Measurements from ENCODE around the gene PHTF2. TPM values are rescaled to one million over a fixed set of nuclear protein-coding genes. Genes with fewer than 3 reads are reported as not detected.

PHTF2 gene
- polyA plus RNA-seq, 3 donors, result 10.1 to 34.3 (median 10.3) TPM

GRCh38 chr7:77960336-77960735 is 161.8 kb downstream of the PHTF2 start:
- Mint-ChIP-seq H3K9me3 (peaks cover 0 to 1% (median 0%) of the 10 kb centered on the region in 7 donors), H3K27me3 (ENCODE audit: low read depth in 3 of 3) (peaks cover 0 to 3% (median 0%) of the 10 kb centered on the region in 3 donors), H3K36me3 (peaks cover 14% of the 10 kb centered on the region in 2 donors), H3K27ac (no peak overlapping the region), H3K4me1 (peaks cover 6% of the 10 kb centered on the region), H3K4me3 (no peak overlapping the region)
- Histone ChIP-seq H3K4me1 (ENCODE audit: control insufficient read depth in 1 of 2, insufficient read depth in 2 of 2, low read length in 2 of 2) (no peaks in the 10 kb centered on the region), H3K36me3 (replicated peaks in 1 of 2; ENCODE audit: control insufficient read depth in 1 of 2, insufficient read depth in 2 of 2, low read length in 2 of 2) (peaks cover 4 to 7% of the 10 kb centered on the region in 2 donors), H3K4me2 (replicated peaks; ENCODE audit: extremely low read depth, low read length, poor library complexity, severe bottlenecking) (no peak overlapping the region), H3K27me3 (ENCODE audit: control insufficient read depth in 2 of 2, insufficient read depth in 2 of 2, low read length in 2 of 2) (no peaks in the 10 kb centered on the region), H3K4me3 (replicated peaks in 1 of 3; ENCODE audit: low read depth in 2 of 3, low read length in 3 of 3) (no peak overlapping the region), H2AFZ (ENCODE audit: insufficient read depth, low read depth, low read length, poor library complexity, severe bottlenecking) (no peak overlapping the region), H3K79me2 (ENCODE audit: insufficient read depth, low read length) (no peaks in the 10 kb centered on the region), H3K9ac (ENCODE audit: insufficient read depth, low read length, poor library complexity, severe bottlenecking) (no peak overlapping the region), H4K20me1 (ENCODE audit: insufficient read depth, low read length) (no peaks in the 10 kb centered on the region), H3K9me3 (replicated peaks in 1 of 2; ENCODE audit: control insufficient read depth in 1 of 2, insufficient read depth in 1 of 2, low read length in 2 of 2) (no peaks in the 10 kb centered on the region), H3K27ac (ENCODE audit: low read depth in 1 of 2, low read length in 2 of 2) (no peak overlapping the region)
- no peak for TF ChIP-seq CTCF (IDR thresholded peaks at IDR 0.05)
- intact Hi-C loops (cut with micrococcal nuclease), result no loop called here
- no CpG with 5 or more reads among the region's 2 CpGs for WGBS (ENCODE audit: insufficient coverage)
- no peak for DNase-seq

- Histone ChIP-seq H3K9ac (ENCODE audit: insufficient read depth, low read length, poor library complexity, severe bottlenecking) (no peak overlapping the region), H3K79me2 (ENCODE audit: insufficient read depth, low read length) (no peaks in the 10 kb centered on the region), H3K4me2 (replicated peaks; ENCODE audit: extremely low read depth, low read length, poor library complexity, severe bottlenecking) (no peak overlapping the region), H3K27me3 (ENCODE audit: control insufficient read depth in 2 of 2, insufficient read depth in 2 of 2, low read length in 2 of 2) (no peaks in the 10 kb centered on the region), H3K4me1 (ENCODE audit: control insufficient read depth in 1 of 2, insufficient read depth in 2 of 2, low read length in 2 of 2) (no peaks in the 10 kb centered on the region), H3K36me3 (replicated peaks in 1 of 2; ENCODE audit: control insufficient read depth in 1 of 2, insufficient read depth in 2 of 2, low read length in 2 of 2) (no peaks in the 10 kb centered on the region), H3K27ac (ENCODE audit: low read depth in 1 of 2, low read length in 2 of 2) (no peak overlapping the region), H2AFZ (ENCODE audit: insufficient read depth, low read depth, low read length, poor library complexity, severe bottlenecking) (no peak overlapping the region), H4K20me1 (ENCODE audit: insufficient read depth, low read length) (no peaks in the 10 kb centered on the region), H3K4me3 (replicated peaks in 1 of 3; ENCODE audit: low read depth in 2 of 3, low read length in 3 of 3) (no peak overlapping the region), H3K9me3 (replicated peaks in 1 of 2; ENCODE audit: control insufficient read depth in 1 of 2, insufficient read depth in 1 of 2, low read length in 2 of 2) (no peaks in the 10 kb centered on the region)
- no peak for TF ChIP-seq CTCF (IDR thresholded peaks at IDR 0.05)
- no peak for DNase-seq
- H3K27me3 Mint-ChIP-seq (ENCODE audit: low read depth in 3 of 3), result peaks cover 0 to under 1% (median 0%) of the 10 kb centered on the region in 3 donors
- no peak overlapping the region for H3K4me3 Mint-ChIP-seq
- peaks cover 0 to 1% (median 0%) of the 10 kb centered on the region in 7 donors for H3K9me3 Mint-ChIP-seq
- no peak overlapping the region for H3K27ac Mint-ChIP-seq
- intact Hi-C loops (cut with micrococcal nuclease), result no loop called here
- peaks cover 0 to 7% of the 10 kb centered on the region in 2 donors for H3K36me3 Mint-ChIP-seq
- no peaks in the 10 kb centered on the region for H3K4me1 Mint-ChIP-seq
These were observed 168.9 kb downstream of the PHTF2 start for GRCh38 chr7:77967429-77967828.

Data from CD14-positive monocyte (primary cell).